GM23338 (cell line): ENCODE data around the gene SLC25A13. TPM values are rescaled to one million over a fixed set of nuclear protein-coding genes. Genes with fewer than 3 reads are reported as not detected.

Experiments used
- ATAC-seq: fragments of 200-7000 bp; cut with Tn5 transposase; 3 replicates; pipeline ENCODE4 v1.9.1; 2020
- DNase-seq: peaks from one replicate; pipeline ENCODE4 v3.0.0-alpha.2; 2015; ENCODE audit warnings: low spot score
- H2AFZ ChIP-seq: fragments of 200-600 bp; sonication (generic); 2 replicates; pipeline ENCODE4 v1.8.0; 2016; ENCODE audit warnings: antibody characterized with exemption, mild to moderate bottlenecking, moderate library complexity
- H3F3A ChIP-seq: fragments of 200-600 bp; sonication (generic); replicated peaks from 2 replicates; pipeline ENCODE4 v1.8.0; 2017; ENCODE audit warnings: antibody characterized with exemption, mixed run types, low read depth
- H3K27ac ChIP-seq: fragments of 200-600 bp; sonication (generic); 2 replicates; pipeline ENCODE4 v1.6.1; 2016; ENCODE audit warnings: low read depth
- H3K27me3 ChIP-seq: fragments of 200-600 bp; sonication (generic); 2 replicates; pipeline ENCODE4 v1.8.0; 2016; ENCODE audit warnings: mild to moderate bottlenecking, mixed run types, moderate library complexity; ENCODE audit not compliant: insufficient read depth
- H3K36me3 ChIP-seq: fragments of 200-600 bp; sonication (generic); 2 replicates; pipeline ENCODE4 v1.8.0; 2016; ENCODE audit warnings: mild to moderate bottlenecking; ENCODE audit not compliant: insufficient read depth
- H3K4me1 ChIP-seq: fragments of 200-600 bp; sonication (generic); 2 replicates; pipeline ENCODE4 v1.8.0; 2016; ENCODE audit warnings: mild to moderate bottlenecking, moderate library complexity; ENCODE audit not compliant: insufficient read depth
- H3K4me2 ChIP-seq: fragments of 200-600 bp; sonication (generic); 2 replicates; pipeline ENCODE4 v1.7.1; 2017; ENCODE audit warnings: mixed run types
- H3K4me3 ChIP-seq: fragments of 200-600 bp; sonication (generic); 2 replicates; pipeline ENCODE4 v1.6.1; 2016; ENCODE audit warnings: mixed run types
- H3K79me2 ChIP-seq: fragments of 200-600 bp; sonication (generic); replicated peaks from 2 replicates; pipeline ENCODE4 v1.8.0; 2017; ENCODE audit warnings: mild to moderate bottlenecking; ENCODE audit not compliant: insufficient read depth
- H3K9me2 ChIP-seq: fragments of 200-600 bp; sonication (generic); 2 replicates; pipeline ENCODE4 v1.8.0; 2017; ENCODE audit not compliant: insufficient read depth
- H4K20me1 ChIP-seq: fragments of 200-600 bp; sonication (generic); replicated peaks from 2 replicates; pipeline ENCODE4 v1.8.0; 2017; ENCODE audit warnings: mild to moderate bottlenecking; ENCODE audit not compliant: insufficient read depth
- H3K27ac Mint-ChIP-seq: 2 replicates; pipeline ENCODE4 v1.8.0; 2020; ENCODE audit warnings: inconsistent platforms, mild to moderate bottlenecking, moderate library complexity, mixed read lengths
- H3K27me3 Mint-ChIP-seq: 3 replicates; pipeline ENCODE4 v1.8.0; 2022; ENCODE audit warnings: low read depth, mild to moderate bottlenecking, moderate library complexity, mixed read lengths, inconsistent platforms; ENCODE audit not compliant: insufficient read depth, poor library complexity
- H3K36me3 Mint-ChIP-seq: 3 replicates; pipeline ENCODE4 v1.8.0; 2021; ENCODE audit warnings: low read depth, mild to moderate bottlenecking, inconsistent platforms, moderate library complexity, mixed read lengths
- H3K4me1 Mint-ChIP-seq: 3 replicates; pipeline ENCODE4 v1.8.0; 2020; ENCODE audit warnings: mild to moderate bottlenecking, inconsistent platforms, mixed read lengths
- H3K4me3 Mint-ChIP-seq: 3 replicates; pipeline ENCODE4 v1.8.0; 2021; ENCODE audit warnings: moderate library complexity, mild to moderate bottlenecking, inconsistent platforms, mixed read lengths
- H3K9me3 Mint-ChIP-seq: 3 replicates; pipeline ENCODE4 v1.8.0; 2020; ENCODE audit warnings: moderate library complexity, mild to moderate bottlenecking, inconsistent platforms, mixed read lengths
- ETS1 ChIP-seq: IDR thresholded peaks from 2 replicates; pipeline ENCODE4 v1.6.1; 2016; ENCODE audit warnings: antibody characterized with exemption
- EZH2 ChIP-seq: fragments of 200-600 bp; sonication (generic); IDR thresholded peaks from one replicate; pipeline ENCODE4 v1.8.0; 2017; ENCODE audit warnings: antibody characterized with exemption, mild to moderate bottlenecking, low read depth; ENCODE audit not compliant: unreplicated experiment
- EZH2phosphoT487 ChIP-seq: fragments of 200-600 bp; sonication (generic); IDR thresholded peaks from one replicate; pipeline ENCODE4 v1.8.1; 2018; ENCODE audit warnings: antibody characterized with exemption; ENCODE audit not compliant: unreplicated experiment
- JUNB ChIP-seq: IDR thresholded peaks from one replicate; pipeline ENCODE4 v1.6.1; 2016; ENCODE audit warnings: antibody characterized with exemption; ENCODE audit not compliant: unreplicated experiment
- POLR2AphosphoS5 ChIP-seq: IDR thresholded peaks from 2 replicates; pipeline ENCODE4 v1.6.1; 2016; ENCODE audit warnings: antibody characterized with exemption, low read depth
- REST ChIP-seq: IDR thresholded peaks from one replicate; pipeline ENCODE4 v1.6.1; 2018; ENCODE audit warnings: antibody characterized with exemption; ENCODE audit not compliant: unreplicated experiment
- STAT1 ChIP-seq: IDR thresholded peaks from one replicate; pipeline ENCODE4 v1.6.1; 2016; ENCODE audit warnings: antibody characterized with exemption; ENCODE audit not compliant: unreplicated experiment
- ZNF114 ChIP-seq: fragments of 250-450 bp; sonication (Bioruptor Pico); IDR thresholded peaks from 2 replicates; pipeline ENCODE4 v1.5.0; 2020; ENCODE audit warnings: mild to moderate bottlenecking, moderate library complexity
- ZNF331 ChIP-seq: fragments of 250-450 bp; sonication (Bioruptor Pico); IDR thresholded peaks from 2 replicates; pipeline ENCODE4 v1.5.0; 2020; ENCODE audit warnings: low read depth, mild to moderate bottlenecking, moderate library complexity
- polyA plus RNA-seq: library from polyadenylated mRNA; unstranded; fragments of >200 nt; fragmentation: Nextera tagmentation; extraction: Ambion mirVana; gene quantifications from 2 replicates; pipeline ENCODE4 v1.2.1, GENCODE V29; 2016
- total RNA-seq: library from RNA; depleted of rRNA; stranded (reverse); fragments of >200 nt; shearing (Covaris generic); gene quantifications from 2 replicates; pipeline ENCODE4 v1.2.3, GENCODE V29; 2014

SLC25A13 gene
- total and polyA plus RNA-seq, 2 experiments from 2014 or later: 51.1 to 84.6 TPM

GRCh38 chr7:96269246-96269994 is 52.5 kb downstream of the SLC25A13 start:
- Mint-ChIP-seq H3K4me3 (no peak overlapping the region), H3K36me3 (peaks cover 17% of the 10 kb centered on the region), H3K4me1 (no peaks in the 10 kb centered on the region), H3K27me3 (no peaks in the 10 kb centered on the region), H3K9me3 (no peaks in the 10 kb centered on the region), H3K27ac (no peak overlapping the region)
- Histone ChIP-seq H3K36me3 (no peaks in the 10 kb centered on the region), H4K20me1 (peaks cover 18% of the 10 kb centered on the region; the same call in 1 of the 2 replicates), H3K4me3 (no peak overlapping the region), H2AFZ (no peak overlapping the region), H3F3A (no peaks in the 10 kb centered on the region), H3K9me2 (no peaks in the 10 kb centered on the region; the same call in 1 of the 2 replicates), H3K27ac (no peak overlapping the region), H3K4me1 (no peaks in the 10 kb centered on the region; the same call in 1 of the 2 replicates), H3K27me3 (no peaks in the 10 kb centered on the region), H3K4me2 (no peak overlapping the region), H3K79me2 (peaks cover 49% of the 10 kb centered on the region)
- no peak for ATAC-seq
- DNase-seq: no peak
- TF ChIP-seq ZNF114 (CRISPR knock-in tag): no peak
- TF ChIP-seq REST: no peak
- no peak for TF ChIP-seq ZNF331 (CRISPR knock-in tag)
- no peak for TF ChIP-seq EZH2phosphoT487
- TF ChIP-seq EZH2: no peak
- no peak for TF ChIP-seq STAT1

- Histone ChIP-seq H3K27ac (no peak overlapping the region), H3K27me3 (no peaks in the 10 kb centered on the region), H3K4me2 (no peak overlapping the region), H2AFZ (no peak overlapping the region), H3K4me1 (no peaks in the 10 kb centered on the region), H4K20me1 (peaks cover 8% of the 10 kb centered on the region; the same call in 1 of the 2 replicates), H3K36me3 (no peaks in the 10 kb centered on the region), H3K9me2 (peaks cover 6% of the 10 kb centered on the region; the same call in 1 of the 2 replicates), H3F3A (no peaks in the 10 kb centered on the region), H3K4me3 (no peak overlapping the region), H3K79me2 (peaks cover 50% of the 10 kb centered on the region)
- Mint-ChIP-seq H3K4me1 (no peaks in the 10 kb centered on the region), H3K4me3 (no peak overlapping the region), H3K27me3 (no peaks in the 10 kb centered on the region), H3K27ac (no peak overlapping the region), H3K36me3 (peaks cover 12% of the 10 kb centered on the region), H3K9me3 (no peaks in the 10 kb centered on the region)
- ATAC-seq: no peak
- DNase-seq: no peak
- TF ChIP-seq EZH2 (no peak), STAT1 (no peak), ZNF331 (CRISPR knock-in tag) (no peak), REST (no peak), JUNB (no peak), ZNF114 (CRISPR knock-in tag) (no peak), ETS1 (no peak), POLR2AphosphoS5 (no peak)
Measured at GRCh38 chr7:96266580-96266979, 55.3 kb downstream of the SLC25A13 start.
